SU-DHL-6 (cell line): ENCODE data around the gene RAPGEF6.
"Not testable (repeated sequence)": the region's sequence is repeated elsewhere in the genome, so short reads cannot be mapped to it uniquely, and the experiment has no call there.

ENCODE experiments used
- H2AFZ ChIP-seq: fragments of 200-600 bp; sonication (generic); 2 replicates; pipeline ENCODE4 v1.6.1; 2014; ENCODE audit warnings: low read depth, mild to moderate bottlenecking, moderate library complexity, mixed read lengths, antibody characterized with exemption, low read length; ENCODE audit not compliant: severe bottlenecking
- H3F3A ChIP-seq: fragments of 200-600 bp; shearing (Covaris generic); 2 replicates; pipeline ENCODE4 v1.6.0; 2016; ENCODE audit warnings: antibody characterized with exemption, mild to moderate bottlenecking; ENCODE audit not compliant: insufficient read depth
- H3K27ac ChIP-seq: fragments of 200-600 bp; sonication (generic); 2 replicates; pipeline ENCODE4 v1.5.1; 2016; ENCODE audit warnings: low read depth, mild to moderate bottlenecking, low read length, moderate library complexity, mixed read lengths
- H3K27me3 ChIP-seq: fragments of 200-600 bp; sonication (generic), shearing (Covaris generic); 2 replicates; pipeline ENCODE4 v1.6.0; 2014; ENCODE audit warnings: mild to moderate bottlenecking, low read length
- H3K36me3 ChIP-seq: fragments of 200-600 bp; sonication (generic); 2 replicates; pipeline ENCODE4 v1.6.1; 2014; ENCODE audit warnings: mild to moderate bottlenecking, low read length, mixed read lengths
- H3K4me2 ChIP-seq: fragments of 300-600, 200-600 bp; shearing (Covaris generic), sonication (generic); 2 replicates; pipeline ENCODE4 v1.6.0; 2014; ENCODE audit warnings: low read length, low read depth, mild to moderate bottlenecking; ENCODE audit not compliant: poor library complexity, severe bottlenecking
- H3K4me3 ChIP-seq: fragments of 200-600 bp; sonication (generic); 2 replicates; pipeline ENCODE4 v1.5.1; 2014; ENCODE audit warnings: antibody characterized with exemption, low read length, mild to moderate bottlenecking, mixed read lengths; ENCODE audit not compliant: insufficient read depth, poor library complexity, severe bottlenecking
- H3K79me2 ChIP-seq: fragments of 200-600 bp; sonication (generic); 2 replicates; pipeline ENCODE4 v1.6.1; 2014; ENCODE audit warnings: mild to moderate bottlenecking, low read length, moderate library complexity; ENCODE audit not compliant: insufficient read depth
- H3K9ac ChIP-seq: fragments of 200-600 bp; sonication (generic); 2 replicates; pipeline ENCODE4 v1.7.0; 2014; ENCODE audit warnings: mild to moderate bottlenecking, low read length
- H3K9me2 ChIP-seq: fragments of 200-600 bp; sonication (generic); replicated peaks from 2 replicates; pipeline ENCODE4 v1.6.1; 2014; ENCODE audit warnings: low read length; ENCODE audit not compliant: insufficient read depth
- H3K9me3 ChIP-seq: fragments of 200-600 bp; sonication (generic); 2 replicates; pipeline ENCODE4 v1.6.1; 2014; ENCODE audit warnings: low read length, mixed read lengths; ENCODE audit not compliant: insufficient read depth
- H4K20me1 ChIP-seq: fragments of 200-600 bp; sonication (generic); 2 replicates; pipeline ENCODE4 v1.6.1; 2014; ENCODE audit warnings: low read depth, mild to moderate bottlenecking, antibody characterized with exemption, low read length, moderate library complexity, mixed read lengths
- EZH2phosphoT487 ChIP-seq: fragments of 200-600 bp; sonication (generic), shearing (Covaris generic); conservative IDR thresholded peaks from 2 replicates; pipeline ENCODE4 v1.6.1; 2018; ENCODE audit warnings: mild to moderate bottlenecking, antibody characterized with exemption, low read length, moderate library complexity, mixed read lengths
- TF ChIP-seq, protein P1 (sequence below): fragments of 200-600 bp; sonication (generic); IDR thresholded peaks from one replicate; pipeline ENCODE4 v1.5.1; 2017; ENCODE audit warnings: antibody characterized with exemption, mild to moderate bottlenecking, low read length, moderate library complexity; ENCODE audit not compliant: insufficient read depth, poor library complexity, severe bottlenecking

RAPGEF6 gene

DNA sequence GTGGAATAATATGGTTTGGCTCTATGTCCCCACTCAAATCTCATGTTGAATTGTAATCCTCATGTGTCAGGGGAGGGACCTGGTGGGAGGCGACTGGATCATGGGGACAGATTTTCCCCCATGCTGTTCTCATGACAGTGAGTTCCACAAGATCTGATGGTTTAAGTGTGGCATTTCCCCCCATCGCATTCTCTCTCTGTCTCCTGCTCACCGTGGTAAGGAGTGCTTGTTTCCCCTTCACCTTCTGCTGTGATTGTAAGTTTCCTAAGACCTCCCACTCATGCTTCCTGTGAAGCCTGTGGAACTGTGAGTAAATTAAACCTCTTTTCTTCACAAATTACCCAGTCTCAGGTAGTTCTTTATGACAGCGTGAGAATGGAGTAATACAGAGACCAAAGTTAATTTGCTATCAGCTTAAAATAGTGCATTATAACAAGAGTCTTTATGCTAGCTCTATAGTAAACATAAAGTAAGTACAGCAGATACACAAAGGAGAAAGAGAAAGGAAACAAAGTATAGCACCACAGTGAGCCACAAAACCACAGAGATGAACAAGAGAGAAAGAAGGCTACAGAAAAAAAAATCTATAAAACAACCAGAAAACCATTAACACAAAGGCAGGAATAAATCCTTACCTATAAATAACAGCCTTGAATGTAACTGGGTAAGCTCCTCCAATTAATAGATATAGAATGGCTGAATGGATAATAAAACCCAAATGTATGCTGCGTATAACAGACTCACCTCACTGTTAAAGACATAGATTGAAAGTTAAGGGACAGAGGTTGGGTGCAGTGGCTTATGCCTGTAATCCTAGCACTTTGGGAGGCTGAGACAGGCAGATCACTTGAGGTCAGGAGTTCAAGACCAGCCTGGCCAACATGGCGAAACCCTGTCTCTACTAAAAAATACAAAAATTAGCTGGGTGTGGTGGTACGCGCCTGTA, 39.7 kb downstream of the RAPGEF6 start:
- Histone ChIP-seq H3K79me2 (peaks cover 87% of the 10 kb centered on the region), H4K20me1 (peaks cover 18% of the 10 kb centered on the region), H3K4me3 (no peak overlapping the region)

DNA sequence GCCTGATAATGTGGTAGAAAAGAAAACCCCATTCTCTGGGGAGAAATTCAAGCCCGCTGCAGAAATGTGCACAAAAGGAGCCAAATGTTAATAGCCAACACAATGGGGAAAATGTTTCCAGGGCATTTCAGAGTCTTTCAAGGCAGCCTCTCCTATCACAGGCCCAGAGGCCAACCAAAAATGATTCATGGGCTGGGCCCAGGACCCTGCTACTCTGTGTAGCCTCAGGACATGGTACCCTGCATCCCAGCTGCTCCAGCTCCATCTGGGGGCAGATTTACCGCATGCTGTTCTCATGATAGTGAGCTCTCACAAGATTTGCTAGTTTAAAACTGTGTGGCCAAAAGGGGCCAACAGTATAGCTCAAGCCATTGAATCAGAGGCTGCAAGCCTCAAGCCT, 41.1 kb downstream of the RAPGEF6 start:
- H3K4me2 ChIP-seq, result no peak overlapping the region
- H4K20me1 ChIP-seq, result peaks cover 18% of the 10 kb centered on the region
- H3K9ac ChIP-seq, result no peak overlapping the region
- peaks cover 88% of the 10 kb centered on the region for H3K79me2 ChIP-seq
- H3K9me3 ChIP-seq, result no peaks in the 10 kb centered on the region
- no peak overlapping the region for H2AFZ ChIP-seq
- no peaks in the 10 kb centered on the region for H3K9me2 ChIP-seq
- peaks cover 20% of the 10 kb centered on the region; the same call in 1 of the 2 replicates for H3K36me3 ChIP-seq
- H3F3A ChIP-seq, result peaks cover 19% of the 10 kb centered on the region
- no peak overlapping the region for H3K27ac ChIP-seq
- H3K27me3 ChIP-seq, result no peaks in the 10 kb centered on the region
- TF ChIP-seq EZH2phosphoT487, result no peak
- TF ChIP-seq, protein P1, sequence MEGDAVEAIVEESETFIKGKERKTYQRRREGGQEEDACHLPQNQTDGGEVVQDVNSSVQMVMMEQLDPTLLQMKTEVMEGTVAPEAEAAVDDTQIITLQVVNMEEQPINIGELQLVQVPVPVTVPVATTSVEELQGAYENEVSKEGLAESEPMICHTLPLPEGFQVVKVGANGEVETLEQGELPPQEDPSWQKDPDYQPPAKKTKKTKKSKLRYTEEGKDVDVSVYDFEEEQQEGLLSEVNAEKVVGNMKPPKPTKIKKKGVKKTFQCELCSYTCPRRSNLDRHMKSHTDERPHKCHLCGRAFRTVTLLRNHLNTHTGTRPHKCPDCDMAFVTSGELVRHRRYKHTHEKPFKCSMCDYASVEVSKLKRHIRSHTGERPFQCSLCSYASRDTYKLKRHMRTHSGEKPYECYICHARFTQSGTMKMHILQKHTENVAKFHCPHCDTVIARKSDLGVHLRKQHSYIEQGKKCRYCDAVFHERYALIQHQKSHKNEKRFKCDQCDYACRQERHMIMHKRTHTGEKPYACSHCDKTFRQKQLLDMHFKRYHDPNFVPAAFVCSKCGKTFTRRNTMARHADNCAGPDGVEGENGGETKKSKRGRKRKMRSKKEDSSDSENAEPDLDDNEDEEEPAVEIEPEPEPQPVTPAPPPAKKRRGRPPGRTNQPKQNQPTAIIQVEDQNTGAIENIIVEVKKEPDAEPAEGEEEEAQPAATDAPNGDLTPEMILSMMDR, result no peak
- H3K4me3 ChIP-seq, result no peak overlapping the region

More for the DNA sequence above, 39.7 kb downstream of the RAPGEF6 start:
- Histone ChIP-seq H3K36me3 (peaks cover 20% of the 10 kb centered on the region; the same call in 1 of the 2 replicates), H3K4me2 (no peak overlapping the region), H3K9ac (no peak overlapping the region), H3K9me3 (no peaks in the 10 kb centered on the region), H3K27me3 (no peaks in the 10 kb centered on the region), H3K27ac (no peak overlapping the region), H3K9me2 (no peaks in the 10 kb centered on the region), H2AFZ (no peak overlapping the region), H3F3A (peaks cover 17% of the 10 kb centered on the region)
- no peak for TF ChIP-seq EZH2phosphoT487
- TF ChIP-seq, protein P1, result no peak

DNA sequence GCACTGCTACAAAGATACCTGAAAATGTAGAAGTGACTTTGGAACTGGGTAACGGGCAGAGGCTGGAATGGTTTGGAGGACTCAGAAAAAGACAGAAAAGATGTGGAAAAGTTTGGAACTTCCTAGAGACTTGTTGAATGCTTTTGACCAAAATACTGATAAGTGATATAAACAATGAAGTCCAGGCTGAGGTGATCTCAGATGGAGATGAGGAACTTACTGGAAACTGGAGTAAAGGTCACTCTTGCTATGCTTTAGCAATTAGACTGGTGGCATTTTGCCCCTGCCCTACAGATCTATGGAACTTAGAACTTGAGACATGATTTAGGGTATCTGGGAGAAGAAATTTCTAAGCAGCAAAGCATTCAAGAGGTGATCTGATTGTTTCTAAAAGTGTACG, 41.6 kb downstream of the RAPGEF6 start:
- peaks cover 13% of the 10 kb centered on the region for H4K20me1 ChIP-seq
- H3K4me3 ChIP-seq, H3K9ac ChIP-seq, H2AFZ ChIP-seq, H3K27ac ChIP-seq, H3K4me2 ChIP-seq, H3K9me2 ChIP-seq, H3K9me3 ChIP-seq, H3K27me3 ChIP-seq: not testable (repeated sequence)
- H3F3A ChIP-seq, result peaks cover 19% of the 10 kb centered on the region
- peaks cover 17% of the 10 kb centered on the region; the same call in 1 of the 2 replicates for H3K36me3 ChIP-seq
- H3K79me2 ChIP-seq, result peaks cover 88% of the 10 kb centered on the region
